ENCODE results near the gene FLYWCH2.
A peak's percentile ranks its signal among the peaks of the same experiment; 100 is the strongest.

Gene FLYWCH2

DNA sequence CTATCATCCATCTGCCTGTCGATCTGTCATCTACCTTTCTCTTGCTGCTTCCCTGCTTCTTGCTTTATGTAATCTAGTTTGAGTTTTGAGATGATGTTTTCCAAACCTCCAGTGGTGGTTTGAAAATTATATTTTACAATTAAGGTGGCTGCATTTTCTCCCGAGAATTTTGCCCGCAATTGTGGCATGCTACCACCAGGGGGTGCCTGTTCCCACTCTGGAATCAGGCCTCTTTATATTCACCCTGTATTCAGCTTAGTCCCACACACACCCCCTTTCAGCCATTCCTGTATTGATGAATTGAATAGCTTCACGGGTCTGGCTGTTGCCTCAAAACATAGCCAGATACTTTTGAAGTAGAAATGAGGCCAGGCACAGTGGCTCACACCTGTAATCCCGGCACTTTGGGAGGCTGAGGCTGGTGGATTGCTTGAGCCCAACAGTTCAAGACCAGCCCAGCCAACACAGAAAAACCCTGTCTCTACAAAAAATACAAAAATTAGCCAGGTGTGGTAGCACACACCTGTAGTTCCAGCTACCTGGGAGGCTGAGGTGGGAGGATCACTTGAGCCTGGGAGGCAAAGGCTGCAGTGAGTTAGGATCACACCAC, 28.2 kb upstream of the FLYWCH2 start:
- no peak for DNase-seq

DNA sequence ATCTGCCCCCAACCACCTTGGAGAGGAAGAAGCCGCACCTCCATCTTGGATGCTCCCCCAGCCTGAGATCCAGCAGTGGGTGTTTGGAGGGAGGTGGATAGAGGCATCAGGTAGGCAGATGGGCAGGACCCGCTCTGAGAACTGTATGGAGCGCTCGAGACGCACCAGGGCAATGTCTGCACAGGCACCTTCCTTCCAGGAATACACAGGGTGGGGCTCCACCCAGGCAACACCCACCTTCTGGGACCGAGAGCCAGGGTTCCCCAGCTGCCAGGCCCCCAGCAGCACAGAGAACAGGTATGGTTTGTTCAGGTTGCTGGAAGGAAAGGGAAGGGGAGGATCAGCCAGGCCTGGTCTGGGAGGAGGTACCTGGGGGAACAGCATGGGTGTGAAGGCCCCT, 27.5 kb upstream of the FLYWCH2 start:
- DNase-seq: no peak

DNA sequence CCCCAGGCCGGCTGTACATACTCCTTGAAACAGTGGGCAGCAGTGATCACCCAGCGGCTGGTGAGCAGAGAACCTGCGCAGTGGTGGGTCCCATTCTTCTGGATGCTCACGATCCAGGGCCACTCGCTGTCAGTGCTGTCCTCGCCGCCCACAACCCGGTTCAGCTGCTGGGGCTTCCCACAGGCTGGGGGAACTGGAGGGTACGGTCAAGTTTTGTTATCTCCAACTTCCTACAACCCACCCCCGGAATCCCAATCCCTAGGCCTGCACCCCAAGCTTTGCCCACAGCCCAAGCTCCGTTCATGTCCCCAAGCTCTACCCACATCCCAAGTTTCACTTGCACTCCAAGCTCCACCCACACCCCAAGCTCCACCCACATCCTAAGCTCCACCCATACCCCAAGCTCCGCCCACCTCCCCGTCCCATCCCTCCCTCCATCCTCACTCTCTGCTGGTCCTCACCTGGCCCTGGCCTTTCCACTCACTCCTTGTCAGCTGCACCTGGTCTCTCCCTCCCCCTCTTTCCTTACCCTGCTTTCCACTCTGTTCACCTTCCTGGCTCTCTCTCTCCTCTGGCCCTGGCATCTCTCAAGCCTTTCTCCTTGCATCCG, 26.8 kb upstream of the FLYWCH2 start:
- DNase-seq: no peak

DNA sequence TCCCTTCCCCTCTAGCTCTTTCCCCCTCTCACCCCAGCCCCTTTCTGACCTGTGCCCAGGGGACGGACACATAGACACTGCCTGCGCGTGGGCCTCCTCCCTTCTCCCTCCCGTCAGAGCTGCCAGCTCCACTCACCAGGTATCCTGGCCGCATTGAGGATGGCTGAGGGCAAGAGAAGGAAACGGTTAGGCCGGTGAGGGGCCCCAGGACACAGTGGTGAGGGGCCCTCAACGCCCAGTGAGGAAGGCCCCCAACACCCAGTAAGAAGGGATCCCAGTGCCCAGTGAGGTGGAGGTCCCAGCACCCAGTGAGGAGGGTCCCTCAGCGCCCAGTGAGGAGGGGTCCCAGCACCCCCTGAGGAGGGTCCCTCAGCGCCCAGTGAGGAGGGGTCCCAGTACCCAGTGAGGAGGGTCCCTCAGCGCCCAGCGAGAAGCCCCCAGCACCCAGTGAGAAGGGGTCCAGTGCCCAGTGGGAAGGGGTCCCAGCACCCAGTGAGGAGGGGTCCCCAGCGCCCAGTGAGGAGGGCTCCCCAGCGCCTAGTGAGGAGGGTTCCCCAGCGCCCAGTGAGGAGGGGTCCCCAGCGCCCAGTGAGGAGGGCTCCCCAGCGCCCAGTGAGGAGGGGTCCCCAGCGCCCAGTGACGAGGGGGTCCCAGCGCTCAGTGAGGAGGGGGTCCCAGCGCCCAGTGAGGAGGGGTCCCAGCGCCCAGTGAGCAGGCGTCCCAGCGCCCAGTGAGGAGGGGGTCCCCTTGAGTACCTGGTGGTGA, 26.1 kb upstream of the FLYWCH2 start:
- no peak for DNase-seq

DNA sequence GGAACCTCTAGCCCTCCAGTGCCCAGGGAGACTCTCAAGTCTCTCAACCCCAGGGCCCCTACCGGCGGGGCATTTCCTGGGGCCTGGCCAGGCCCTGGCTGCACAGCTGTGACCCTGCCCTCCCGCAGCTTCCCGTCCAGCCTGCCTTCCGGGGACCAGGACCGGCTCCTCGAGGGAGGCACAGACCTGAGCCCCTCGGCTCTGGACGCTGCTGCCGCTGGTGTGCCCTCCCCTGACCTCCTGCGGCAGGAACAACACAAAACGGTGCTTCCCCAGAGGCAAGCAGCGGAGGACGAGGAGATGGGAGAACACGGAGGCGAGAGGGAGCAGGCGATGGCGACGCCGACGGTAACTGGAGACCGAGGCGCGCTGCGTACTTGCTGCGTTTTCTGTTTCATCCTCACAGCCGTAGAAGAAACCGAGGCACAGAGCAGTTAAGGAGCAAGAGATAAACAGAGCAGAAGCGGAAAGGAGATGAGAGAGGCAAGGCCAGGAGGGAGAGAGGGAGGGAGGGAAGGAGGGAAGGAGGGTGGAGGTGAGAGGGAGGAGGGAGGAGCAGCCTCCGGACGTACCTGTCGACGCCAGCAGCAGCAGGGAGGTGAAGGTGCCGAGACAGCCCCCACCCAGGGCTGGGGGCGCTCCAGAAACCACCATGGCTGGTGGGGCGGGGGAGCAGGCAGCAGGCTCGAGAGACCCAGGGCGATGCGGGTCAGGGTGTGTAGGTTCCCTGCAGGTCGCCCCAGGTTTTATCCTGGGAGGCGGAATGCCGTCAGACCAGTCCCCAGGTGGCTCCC, 25.4 kb upstream of the FLYWCH2 start, which contains the start of gene PRSS22:
PRSS22 (minus strand) TSS at position 720 of the 794 bp plus-strand sequence; CDS start at position 654, 66 bp downstream.
- no peak for DNase-seq

GRCh38 chr16:2858245-2859025, 24.6 kb upstream of the FLYWCH2 start:
- no peak for DNase-seq

GRCh38 chr16:2859686-2860265, 23.2 kb upstream of the FLYWCH2 start:
- no peak for DNase-seq

DNA sequence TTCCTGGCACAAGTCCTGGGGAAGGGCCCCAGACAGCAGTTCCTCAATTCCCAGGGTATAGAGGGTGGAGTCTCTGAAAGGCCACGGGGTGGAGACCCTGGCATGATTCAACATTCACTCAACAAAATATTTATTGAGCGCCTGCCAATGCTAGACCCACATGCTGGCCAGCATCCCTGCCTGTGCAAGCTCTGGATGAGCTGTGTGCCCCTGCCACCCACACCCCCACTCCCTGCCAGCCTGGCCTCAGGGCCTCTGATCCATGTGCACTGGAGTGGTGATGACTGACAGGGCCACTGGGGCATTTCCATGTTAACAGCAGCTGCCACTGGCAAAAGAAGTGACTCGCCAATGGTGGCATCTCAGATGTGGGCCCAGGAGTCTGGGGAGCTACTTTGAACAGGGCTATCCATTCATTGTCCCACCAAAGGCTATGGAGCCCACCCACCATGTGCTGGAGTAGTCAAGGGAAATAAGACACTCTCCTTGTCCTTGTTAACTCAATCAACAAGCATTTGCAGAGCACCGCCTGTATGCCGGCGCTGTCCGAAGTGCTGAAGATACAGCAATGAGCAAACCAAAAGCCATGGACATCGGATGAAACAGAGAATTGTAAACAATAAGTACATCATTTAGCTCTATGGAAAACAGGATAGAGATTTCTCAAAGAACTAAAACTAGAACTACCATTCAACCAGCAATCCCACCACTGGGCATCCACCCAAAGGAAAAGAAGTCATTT, 22.0 kb upstream of the FLYWCH2 start:
- no peak for DNase-seq

- no peak for DNase-seq
These were observed 17.4 kb upstream of the FLYWCH2 start for GRCh38 chr16:2865651-2866050.

GRCh38 chr16:2866431-2866830, 16.6 kb upstream of the FLYWCH2 start:
- DNase-seq: no peak

GRCh38 chr16:2867661-2867986, 15.4 kb upstream of the FLYWCH2 start:
- DNase-seq: no peak

DNA sequence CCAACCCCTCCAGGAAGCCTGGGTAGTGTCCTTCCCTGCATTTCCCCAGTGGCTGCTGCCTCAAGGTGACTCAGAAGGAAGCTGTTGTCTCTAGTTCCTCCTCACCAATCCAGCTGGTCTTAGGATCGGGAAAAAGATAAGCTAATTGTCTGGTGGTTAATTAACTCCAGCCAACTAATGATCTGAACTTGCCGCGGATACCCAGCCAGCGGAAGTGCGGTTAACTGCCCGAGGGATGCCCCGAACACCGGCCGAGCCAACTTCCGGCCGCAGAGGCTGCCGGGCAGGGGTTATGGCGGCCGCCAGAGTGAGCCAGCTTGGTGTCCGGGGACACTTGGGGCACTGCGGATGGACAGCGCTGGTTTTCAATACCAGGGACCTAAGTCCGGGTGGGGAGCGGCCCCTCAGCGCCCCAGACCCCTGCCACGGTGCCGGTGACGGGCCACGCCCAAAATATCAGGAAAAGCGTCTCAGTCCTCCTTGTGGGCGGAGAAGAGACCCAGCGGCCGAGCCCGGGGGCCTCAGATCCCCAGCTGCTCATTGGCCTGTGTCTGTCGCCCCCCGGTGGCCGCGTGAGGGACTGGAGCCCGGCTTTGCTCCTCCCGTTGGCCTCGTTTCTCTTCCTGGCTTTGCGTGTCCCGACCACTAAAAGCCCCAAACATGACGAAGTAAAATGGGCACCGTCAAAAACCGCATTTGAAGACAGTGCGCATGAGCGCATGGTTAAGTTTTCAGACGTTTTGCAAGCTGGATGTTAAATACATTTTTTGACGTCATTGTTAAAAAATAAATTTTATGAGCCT, 14.8 kb upstream of the FLYWCH2 start:
- DNase-seq: peak; percentile 91

- DNase-seq: no peak
These were observed 11.1 kb upstream of the FLYWCH2 start for GRCh38 chr16:2871926-2872325.

DNA sequence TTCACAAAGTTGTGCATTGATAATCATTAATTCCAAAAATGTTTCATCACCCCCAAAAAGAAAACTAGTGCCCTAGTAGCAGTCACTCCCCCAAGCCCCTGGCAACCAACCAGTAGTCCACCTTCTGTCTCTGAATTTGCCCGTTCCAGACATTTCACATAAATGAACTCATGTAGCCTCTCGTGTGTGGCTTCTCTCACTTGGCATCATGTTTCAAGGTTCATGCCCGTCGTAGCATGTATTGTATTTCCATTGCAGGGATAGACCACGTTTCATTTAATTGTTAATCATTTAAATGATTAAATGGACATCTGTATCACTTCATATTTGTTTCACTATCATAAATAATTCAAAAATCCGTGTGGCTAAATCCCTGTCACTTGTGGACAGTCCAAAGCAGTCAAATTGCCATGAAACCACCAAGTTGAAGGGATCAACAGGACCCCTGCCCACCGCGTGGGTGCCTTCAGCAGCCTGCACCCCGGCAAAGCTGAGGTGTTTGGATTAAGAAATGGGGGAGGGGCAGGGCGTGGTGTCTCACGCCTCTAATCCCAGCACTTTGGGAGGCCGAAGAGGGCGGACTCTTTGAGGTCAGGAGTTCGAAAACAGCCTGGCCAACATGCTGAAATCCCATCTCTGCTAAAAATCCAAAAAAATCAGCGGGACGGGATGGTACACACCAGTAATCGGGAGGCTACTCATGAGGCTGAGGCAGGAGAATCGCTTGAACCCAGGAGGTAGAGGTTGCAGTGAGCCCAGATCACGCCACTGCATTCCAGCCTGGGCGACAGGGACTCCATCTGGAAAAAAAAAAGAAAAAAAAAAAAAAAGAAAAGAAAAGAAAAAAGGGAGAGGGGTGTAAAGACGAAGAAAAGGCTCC, 8.7 kb upstream of the FLYWCH2 start:
- DNase-seq: no peak

- peak; percentile 78 for DNase-seq
These were observed 8.1 kb upstream of the FLYWCH2 start for GRCh38 chr16:2874912-2875362.

DNA sequence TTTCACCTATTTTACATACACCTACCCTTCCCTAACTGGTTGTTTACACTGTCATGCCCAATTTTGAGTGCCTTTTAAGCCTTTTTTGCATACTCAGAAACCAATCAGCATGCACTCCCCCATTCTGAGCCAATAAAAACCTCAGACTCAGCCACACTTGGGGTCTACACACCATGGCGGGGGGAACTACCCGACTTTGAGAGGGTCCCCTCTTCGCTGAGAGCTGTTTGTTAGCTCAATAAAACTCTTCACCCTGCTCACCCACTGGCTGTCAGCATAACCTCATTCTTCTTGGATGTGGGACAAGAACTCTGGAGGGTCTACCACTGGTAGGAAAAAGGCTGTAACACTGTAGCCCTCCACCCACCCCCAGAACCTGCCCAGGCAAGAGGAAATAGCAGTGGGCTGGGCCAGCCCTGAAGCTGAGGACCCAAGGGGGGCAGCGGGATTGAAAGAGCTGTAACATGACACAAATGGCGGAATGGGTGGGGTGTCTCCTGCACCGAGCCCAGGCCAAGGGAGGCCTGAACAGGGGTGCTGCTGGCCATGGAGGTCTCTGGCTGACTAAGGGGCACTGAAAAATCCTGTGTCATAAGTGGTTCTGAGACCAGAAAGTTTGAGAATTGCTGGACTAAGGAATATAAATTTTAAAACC, 3.0 kb upstream of the FLYWCH2 start:
- DNase-seq: no peak

- no peak for DNase-seq
These were observed 999 bp upstream of the FLYWCH2 start for GRCh38 chr16:2881783-2882649.

DNA sequence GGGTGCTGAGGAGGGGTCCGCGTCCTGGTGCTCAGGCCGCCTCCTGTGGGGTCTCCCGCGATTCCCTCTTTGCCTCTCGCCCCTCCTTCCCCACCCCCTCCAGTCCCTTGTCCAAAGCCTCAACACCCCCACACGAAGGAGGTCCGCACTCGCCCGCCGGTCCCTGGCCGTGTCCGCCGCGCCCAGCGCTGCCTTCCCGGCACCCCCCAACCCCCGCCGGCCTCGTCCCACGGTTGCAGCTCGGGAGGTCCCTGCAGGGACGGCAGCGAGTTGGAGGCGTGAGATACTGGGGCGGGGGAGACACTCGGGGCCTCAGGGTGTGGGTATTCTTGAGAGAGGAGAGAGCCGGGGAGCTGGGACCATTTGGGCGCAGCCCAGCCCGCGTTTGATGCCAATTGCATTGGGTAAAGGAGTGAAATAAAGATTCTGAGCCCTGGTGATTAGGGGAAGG, 468 bp downstream of the FLYWCH2 start:
- no peak for DNase-seq

All from midbrain (tissue), 1 donor.